ENCODE results near the gene SLC29A2.
"Not testable (repeated sequence)": the region's sequence is repeated elsewhere in the genome, so short reads cannot be mapped to it uniquely, and the experiment has no call there.

The SLC29A2 gene

GRCh38 chr11:66380264-66380663, 8.7 kb upstream of the SLC29A2 start:
- not testable (repeated sequence) for DNase-seq (ENCODE audit: low read depth); H3K4me3 ChIP-seq (ENCODE audit: low read depth, low read length)
- TF ChIP-seq CTCF (IDR thresholded peaks at IDR 0.05; ENCODE audit: control insufficient read depth, extremely low read depth, insufficient read depth) = 0 out of 2 replicates have a peak, but pooled peaks have one; percentile 2

GRCh38 chr11:66373690-66374287, 2.2 kb upstream of the SLC29A2 start:
- DNase-seq (ENCODE audit: low read depth); H3K4me3 ChIP-seq (ENCODE audit: low read depth, low read length): not testable (repeated sequence)

- H3K4me3 ChIP-seq (ENCODE audit: low read depth, low read length) = no peak overlapping the region
- no peak for TF ChIP-seq CTCF (IDR thresholded peaks at IDR 0.05; ENCODE audit: control insufficient read depth, extremely low read depth, insufficient read depth)
- DNase-seq (ENCODE audit: low read depth) = peak; percentile 49
Measured at GRCh38 chr11:66373265-66373664, 1.7 kb upstream of the SLC29A2 start.

GRCh38 chr11:66369073-66369894, 2.3 kb downstream of the SLC29A2 start:
- no peak for TF ChIP-seq CTCF (IDR thresholded peaks at IDR 0.05; ENCODE audit: control insufficient read depth, extremely low read depth, insufficient read depth)
- no peak overlapping the region for H3K4me3 ChIP-seq (ENCODE audit: low read depth, low read length)
- no peak for DNase-seq (ENCODE audit: low read depth)

GRCh38 chr11:66368484-66368883, 3.1 kb downstream of the SLC29A2 start:
- no peak for DNase-seq (ENCODE audit: low read depth)
- no peak overlapping the region for H3K4me3 ChIP-seq (ENCODE audit: low read depth, low read length)
- TF ChIP-seq CTCF (IDR thresholded peaks at IDR 0.05; ENCODE audit: control insufficient read depth, extremely low read depth, insufficient read depth) = no peak

- no peak for TF ChIP-seq CTCF (IDR thresholded peaks at IDR 0.05; ENCODE audit: control insufficient read depth, extremely low read depth, insufficient read depth)
- no peak for DNase-seq (ENCODE audit: low read depth)
- H3K4me3 ChIP-seq (ENCODE audit: low read depth, low read length) = no peak overlapping the region
Measured at GRCh38 chr11:66367561-66368312, 3.8 kb downstream of the SLC29A2 start.

- TF ChIP-seq CTCF (IDR thresholded peaks at IDR 0.05; ENCODE audit: control insufficient read depth, extremely low read depth, insufficient read depth) = no peak
- DNase-seq (ENCODE audit: low read depth) = no peak
- H3K4me3 ChIP-seq (ENCODE audit: low read depth, low read length) = no peak overlapping the region
Measured at GRCh38 chr11:66366844-66367477, 4.6 kb downstream of the SLC29A2 start.

Data from LNCaP clone FGC (cell line).